ENCODE measurements around the gene ELFN2.

DNA sequence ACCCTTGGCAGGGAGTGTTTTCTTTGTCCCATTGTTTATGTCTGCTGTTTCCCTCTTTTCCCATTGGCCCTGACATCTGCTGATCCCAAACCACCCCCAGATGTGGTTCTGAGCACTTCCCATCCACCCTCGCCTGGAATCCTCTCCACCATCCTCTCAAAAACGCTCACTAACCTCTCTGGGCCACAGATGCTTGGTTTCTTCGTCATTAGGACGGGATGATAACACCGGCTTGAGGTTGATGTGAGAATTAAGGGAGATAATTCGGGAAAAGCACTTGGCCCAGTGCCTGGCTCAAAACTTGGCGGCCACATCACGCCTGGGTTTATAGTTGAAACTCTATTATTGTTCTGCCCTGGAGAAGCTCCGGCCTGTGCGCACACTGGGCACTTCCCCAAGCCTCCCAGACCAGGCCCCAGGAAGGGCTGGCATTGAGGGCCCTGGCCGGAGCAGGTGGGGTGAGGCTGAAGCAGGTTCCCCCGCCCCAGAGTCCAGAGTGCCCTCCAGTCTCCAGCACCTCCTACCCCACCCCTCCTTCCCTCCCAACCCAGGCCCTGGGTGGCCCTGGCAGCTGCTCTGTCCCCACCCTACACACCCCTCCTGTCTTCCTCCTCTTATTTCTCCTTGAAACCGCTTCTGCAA is 81.3 kb downstream of the ELFN2 start:
- TF ChIP-seq, protein P1, sequence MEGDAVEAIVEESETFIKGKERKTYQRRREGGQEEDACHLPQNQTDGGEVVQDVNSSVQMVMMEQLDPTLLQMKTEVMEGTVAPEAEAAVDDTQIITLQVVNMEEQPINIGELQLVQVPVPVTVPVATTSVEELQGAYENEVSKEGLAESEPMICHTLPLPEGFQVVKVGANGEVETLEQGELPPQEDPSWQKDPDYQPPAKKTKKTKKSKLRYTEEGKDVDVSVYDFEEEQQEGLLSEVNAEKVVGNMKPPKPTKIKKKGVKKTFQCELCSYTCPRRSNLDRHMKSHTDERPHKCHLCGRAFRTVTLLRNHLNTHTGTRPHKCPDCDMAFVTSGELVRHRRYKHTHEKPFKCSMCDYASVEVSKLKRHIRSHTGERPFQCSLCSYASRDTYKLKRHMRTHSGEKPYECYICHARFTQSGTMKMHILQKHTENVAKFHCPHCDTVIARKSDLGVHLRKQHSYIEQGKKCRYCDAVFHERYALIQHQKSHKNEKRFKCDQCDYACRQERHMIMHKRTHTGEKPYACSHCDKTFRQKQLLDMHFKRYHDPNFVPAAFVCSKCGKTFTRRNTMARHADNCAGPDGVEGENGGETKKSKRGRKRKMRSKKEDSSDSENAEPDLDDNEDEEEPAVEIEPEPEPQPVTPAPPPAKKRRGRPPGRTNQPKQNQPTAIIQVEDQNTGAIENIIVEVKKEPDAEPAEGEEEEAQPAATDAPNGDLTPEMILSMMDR (IDR thresholded peaks at IDR 0.05; ENCODE audit: low read depth, low read length, missing input control): no peak
- TF ChIP-seq HNF4G (IDR thresholded peaks at IDR 0.05) (no peak), EGR1 (IDR thresholded peaks at IDR 0.05; ENCODE audit: low read depth in 2 of 2) (no peak), JUND (IDR thresholded peaks at IDR 0.05) (no peak)
- TF ChIP-seq, protein P2, sequence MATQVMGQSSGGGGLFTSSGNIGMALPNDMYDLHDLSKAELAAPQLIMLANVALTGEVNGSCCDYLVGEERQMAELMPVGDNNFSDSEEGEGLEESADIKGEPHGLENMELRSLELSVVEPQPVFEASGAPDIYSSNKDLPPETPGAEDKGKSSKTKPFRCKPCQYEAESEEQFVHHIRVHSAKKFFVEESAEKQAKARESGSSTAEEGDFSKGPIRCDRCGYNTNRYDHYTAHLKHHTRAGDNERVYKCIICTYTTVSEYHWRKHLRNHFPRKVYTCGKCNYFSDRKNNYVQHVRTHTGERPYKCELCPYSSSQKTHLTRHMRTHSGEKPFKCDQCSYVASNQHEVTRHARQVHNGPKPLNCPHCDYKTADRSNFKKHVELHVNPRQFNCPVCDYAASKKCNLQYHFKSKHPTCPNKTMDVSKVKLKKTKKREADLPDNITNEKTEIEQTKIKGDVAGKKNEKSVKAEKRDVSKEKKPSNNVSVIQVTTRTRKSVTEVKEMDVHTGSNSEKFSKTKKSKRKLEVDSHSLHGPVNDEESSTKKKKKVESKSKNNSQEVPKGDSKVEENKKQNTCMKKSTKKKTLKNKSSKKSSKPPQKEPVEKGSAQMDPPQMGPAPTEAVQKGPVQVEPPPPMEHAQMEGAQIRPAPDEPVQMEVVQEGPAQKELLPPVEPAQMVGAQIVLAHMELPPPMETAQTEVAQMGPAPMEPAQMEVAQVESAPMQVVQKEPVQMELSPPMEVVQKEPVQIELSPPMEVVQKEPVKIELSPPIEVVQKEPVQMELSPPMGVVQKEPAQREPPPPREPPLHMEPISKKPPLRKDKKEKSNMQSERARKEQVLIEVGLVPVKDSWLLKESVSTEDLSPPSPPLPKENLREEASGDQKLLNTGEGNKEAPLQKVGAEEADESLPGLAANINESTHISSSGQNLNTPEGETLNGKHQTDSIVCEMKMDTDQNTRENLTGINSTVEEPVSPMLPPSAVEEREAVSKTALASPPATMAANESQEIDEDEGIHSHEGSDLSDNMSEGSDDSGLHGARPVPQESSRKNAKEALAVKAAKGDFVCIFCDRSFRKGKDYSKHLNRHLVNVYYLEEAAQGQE (IDR thresholded peaks at IDR 0.05): no peak

Data from liver (tissue), 3 donors.